B cell (primary cell): Measurements from ENCODE around the gene SLIT3. TPM values are rescaled to one million over a fixed set of nuclear protein-coding genes. Genes with fewer than 3 reads are reported as not detected.

Experiments
- ATAC-seq: fragments of 200-7000 bp; cut with Tn5 transposase; one replicate; pipeline ENCODE4 v1.10.0; 2021; ENCODE audit warnings: low read depth, mild to moderate bottlenecking, moderate number of reproducible peaks, moderate library complexity
- CTCF ChIA-PET: fragments of 350-600 bp; sonication (Branson Sonifier 250); formaldehyde crosslinking; loops from one replicate; lab custom pipeline; 2021; ENCODE audit warnings: antibody characterized with exemption, inconsistent platforms; lab: Charles Lee
- POLR2A ChIA-PET: fragments of 350-600 bp; sonication (Branson Sonifier 250); formaldehyde crosslinking; loops from one replicate; lab custom pipeline; 2021; ENCODE audit warnings: antibody characterized with exemption; lab: Charles Lee
- DNase-seq: peaks from one replicate; pipeline ENCODE4 v3.0.0; 2013
- H2AFZ ChIP-seq: 2 replicates; pipeline ENCODE4 v1.6.1; 2012; ENCODE audit warnings: mild to moderate bottlenecking, low read depth, low read length; ENCODE audit not compliant: insufficient read depth, poor library complexity, severe bottlenecking
- H3K27ac ChIP-seq, 2 donors: 1 replicate in 1 of 2; 2 replicates in 1 of 2; pipeline ENCODE4 v1.5.1; 2012 to 2013; ENCODE audit warnings: low read length in 2 of 2, mild to moderate bottlenecking in 2 of 2, moderate library complexity in 1 of 2
- H3K27me3 ChIP-seq, 4 experiments: fragments of 200-600 bp in 1 of 4; sonication (generic) in 1 of 4; replicated peaks in 1 of 4; 1 replicate in 2 of 4; 2 replicates in 2 of 4; pipeline versions ENCODE4 v1.6.1 to v1.7.0; 2013 to 2016; ENCODE audit warnings: low read length in 3 of 4, mild to moderate bottlenecking in 2 of 4, mixed read lengths in 1 of 4, moderate library complexity in 1 of 4; ENCODE audit not compliant: insufficient read depth in 4 of 4, control insufficient read depth in 3 of 4; ENCODE audit errors: control extremely low read depth in 1 of 4
- H3K36me3 ChIP-seq, 2 experiments: replicated peaks in 1 of 2; 1 replicate in 1 of 2; 2 replicates in 1 of 2; pipeline versions ENCODE4 v1.6.1 to v1.7.1; 2013; ENCODE audit warnings: low read length in 1 of 2; ENCODE audit not compliant: insufficient read depth in 2 of 2, control insufficient read depth in 1 of 2; ENCODE audit errors: control extremely low read depth in 1 of 2, extremely low read depth in 1 of 2
- H3K4me1 ChIP-seq, 2 donors: fragments of 200-600 bp in 1 of 2; sonication (generic) in 1 of 2; 1 replicate in 1 of 2; 2 replicates in 1 of 2; pipeline versions ENCODE4 v1.5.1 to v1.6.1; 2013 to 2017; ENCODE audit warnings: low read length in 2 of 2; ENCODE audit not compliant: control insufficient read depth in 2 of 2, insufficient read depth in 2 of 2
- H3K4me2 ChIP-seq: replicated peaks from 2 replicates; pipeline ENCODE3; 2012; ENCODE audit warnings: mild to moderate bottlenecking, low read depth, low read length; ENCODE audit not compliant: poor library complexity, severe bottlenecking
- H3K4me3 ChIP-seq, 5 experiments: fragments of 200-600 bp in 1 of 5; sonication (generic) in 1 of 5; 1 replicate in 3 of 5; 2 replicates in 2 of 5; pipeline versions ENCODE4 v1.5.1 to v1.7.0; 2011 to 2016; ENCODE audit warnings: low read length in 4 of 5, mild to moderate bottlenecking in 4 of 5, low read depth in 2 of 5, control low read depth in 1 of 5, moderate library complexity in 1 of 5; ENCODE audit not compliant: insufficient read depth in 1 of 5; ENCODE audit errors: control extremely low read depth in 1 of 5, extremely low read depth in 1 of 5
- H3K79me2 ChIP-seq: fragments of 200-600 bp; sonication (generic); one replicate; pipeline ENCODE4 v1.6.0; 2016; ENCODE audit warnings: low read length; ENCODE audit not compliant: control insufficient read depth, insufficient read depth
- H3K9ac ChIP-seq: fragments of 200-600 bp; sonication (generic); 2 replicates; pipeline ENCODE4 v1.6.1; 2017; ENCODE audit warnings: mild to moderate bottlenecking, low read length, moderate library complexity
- H3K9me3 ChIP-seq, 3 donors: one replicate each; pipeline versions ENCODE4 v1.6.1 to v1.7.1; 2013; ENCODE audit warnings: low read length in 2 of 3; ENCODE audit not compliant: control insufficient read depth in 2 of 3, insufficient read depth in 1 of 3; ENCODE audit errors: control extremely low read depth in 1 of 3
- H4K20me1 ChIP-seq: 2 replicates; pipeline ENCODE4 v1.6.0; 2012; ENCODE audit warnings: mild to moderate bottlenecking, low read length; ENCODE audit not compliant: insufficient read depth, control insufficient read depth, poor library complexity, severe bottlenecking
- H3K27ac Mint-ChIP-seq: one replicate; pipeline ENCODE4 v1.8.0; 2021; ENCODE audit warnings: mixed read lengths
- H3K27me3 Mint-ChIP-seq: one replicate; pipeline ENCODE4 v1.8.0; 2021; ENCODE audit warnings: mixed read lengths
- H3K4me1 Mint-ChIP-seq: one replicate; pipeline ENCODE4 v1.8.0; 2021; ENCODE audit warnings: mixed read lengths
- H3K4me3 Mint-ChIP-seq: one replicate; pipeline ENCODE4 v1.8.0; 2021; ENCODE audit warnings: mixed read lengths
- H3K9me3 Mint-ChIP-seq: one replicate; pipeline ENCODE4 v1.8.0; 2022; ENCODE audit warnings: mixed read lengths; ENCODE audit not compliant: insufficient read depth
- EZH2 ChIP-seq: IDR thresholded peaks from 2 replicates; pipeline ENCODE4 v1.6.1; 2012; ENCODE audit warnings: borderline replicate concordance, low read depth, mild to moderate bottlenecking, moderate library complexity, low read length; ENCODE audit not compliant: insufficient read depth, poor library complexity, severe bottlenecking
- WGBS: methylation state at CpG from one replicate; pipeline ENCODE4 v1.1.5; 2013; ENCODE audit warnings: missing lambda C conversion rate; ENCODE audit not compliant: insufficient coverage; 5-methylcytosine and 5-hydroxymethylcytosine counted together
- intact Hi-C: fragments of 100-400 bp; cut with micrococcal nuclease; formaldehyde crosslinking; loops from one replicate; pipeline ENCODE4 v1.10.0; 2022
- polyA plus RNA-seq: library from polyadenylated mRNA; depleted of rRNA; stranded (reverse); fragments of >200 nt; gene quantifications from 2 replicates; pipeline ENCODE4 v1.2.3, GENCODE V29; 2012
- total RNA-seq, 2 donors: library from RNA; stranded (reverse); fragments of 120-200 nt in 1 of 2; gene quantifications; 1 replicate in 1 of 2; 2 replicates in 1 of 2; pipeline versions ENCODE4 v1.2.3 to v1.2.4, GENCODE V29; 2013 to 2022
- TF ChIP-seq, protein P1 (sequence below): fragments of 200-600 bp; IDR thresholded peaks from one replicate; pipeline ENCODE4 v1.8.0; 2022; ENCODE audit warnings: antibody characterized with exemption, mild to moderate bottlenecking

The SLIT3 gene
- total and polyA plus RNA-seq, 2 donors (not counting 1 experiment from before 2014, with no cell fraction given): not detected

GRCh38 chr5:168822745-168823281, 478.1 kb downstream of the SLIT3 start:
- Histone ChIP-seq H3K4me1 (no peaks in the 10 kb centered on the region), H3K36me3 (no peaks in the 10 kb centered on the region), H3K4me2 (no peak overlapping the region), H3K9ac (no peak overlapping the region), H3K4me3 (no peak overlapping the region), H3K79me2 (no peaks in the 10 kb centered on the region), H3K9me3 (no peaks in the 10 kb centered on the region), H3K27ac (no peak overlapping the region), H3K27me3 (no peaks in the 10 kb centered on the region), H2AFZ (no peak overlapping the region), H4K20me1 (no peaks in the 10 kb centered on the region)
- WGBS: 93% methylated on average over 6 of the region's 10 CpGs
- Mint-ChIP-seq H3K4me3 (no peak overlapping the region), H3K9me3 (no peaks in the 10 kb centered on the region), H3K4me1 (no peaks in the 10 kb centered on the region), H3K27me3 (peaks cover 6% of the 10 kb centered on the region), H3K27ac (no peak overlapping the region)
- TF ChIP-seq, protein P1, sequence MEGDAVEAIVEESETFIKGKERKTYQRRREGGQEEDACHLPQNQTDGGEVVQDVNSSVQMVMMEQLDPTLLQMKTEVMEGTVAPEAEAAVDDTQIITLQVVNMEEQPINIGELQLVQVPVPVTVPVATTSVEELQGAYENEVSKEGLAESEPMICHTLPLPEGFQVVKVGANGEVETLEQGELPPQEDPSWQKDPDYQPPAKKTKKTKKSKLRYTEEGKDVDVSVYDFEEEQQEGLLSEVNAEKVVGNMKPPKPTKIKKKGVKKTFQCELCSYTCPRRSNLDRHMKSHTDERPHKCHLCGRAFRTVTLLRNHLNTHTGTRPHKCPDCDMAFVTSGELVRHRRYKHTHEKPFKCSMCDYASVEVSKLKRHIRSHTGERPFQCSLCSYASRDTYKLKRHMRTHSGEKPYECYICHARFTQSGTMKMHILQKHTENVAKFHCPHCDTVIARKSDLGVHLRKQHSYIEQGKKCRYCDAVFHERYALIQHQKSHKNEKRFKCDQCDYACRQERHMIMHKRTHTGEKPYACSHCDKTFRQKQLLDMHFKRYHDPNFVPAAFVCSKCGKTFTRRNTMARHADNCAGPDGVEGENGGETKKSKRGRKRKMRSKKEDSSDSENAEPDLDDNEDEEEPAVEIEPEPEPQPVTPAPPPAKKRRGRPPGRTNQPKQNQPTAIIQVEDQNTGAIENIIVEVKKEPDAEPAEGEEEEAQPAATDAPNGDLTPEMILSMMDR: no peak
- no peak for TF ChIP-seq EZH2
- DNase-seq (no peak), ATAC-seq (no peak)
- intact Hi-C loops: no loop called here
- ChIA-PET CTCF (no interaction called here), POLR2A (no interaction called here)

GRCh38 chr5:168822248-168822744, 478.6 kb downstream of the SLIT3 start:
- H3K4me2 ChIP-seq: no peak overlapping the region
- no peak overlapping the region for H3K9ac ChIP-seq
- no peaks in the 10 kb centered on the region for H3K4me1 ChIP-seq
- intact Hi-C loops: no loop called here
- no peak for DNase-seq
- H3K9me3 Mint-ChIP-seq: no peaks in the 10 kb centered on the region
- no peak overlapping the region for H3K4me3 Mint-ChIP-seq
- no peak overlapping the region for H3K27ac Mint-ChIP-seq
- H3K4me1 Mint-ChIP-seq: no peaks in the 10 kb centered on the region
- H3K27me3 Mint-ChIP-seq: peaks cover 6% of the 10 kb centered on the region
- POLR2A ChIA-PET: no interaction called here
- no peak overlapping the region for H3K4me3 ChIP-seq
- CTCF ChIA-PET: no interaction called here
- TF ChIP-seq, protein P1: no peak
- no peak for TF ChIP-seq EZH2
- H3K27me3 ChIP-seq: no peaks in the 10 kb centered on the region
- no peak for ATAC-seq
- H3K9me3 ChIP-seq: no peaks in the 10 kb centered on the region
- H3K36me3 ChIP-seq: no peaks in the 10 kb centered on the region
- no peak overlapping the region for H3K27ac ChIP-seq
- no peaks in the 10 kb centered on the region for H3K79me2 ChIP-seq
- WGBS: 83% methylated on average over 2 of the region's 4 CpGs
- no peaks in the 10 kb centered on the region for H4K20me1 ChIP-seq
- no peak overlapping the region for H2AFZ ChIP-seq
